HG03025 (cell line): ENCODE results near the gene HSPG2.
"Not testable (repeated sequence)": the region's sequence is repeated elsewhere in the genome, so short reads cannot be mapped to it uniquely, and the experiment has no call there.

Experiments used
- ATAC-seq: cut with Tn5 transposase; IDR thresholded peaks from one replicate; pipeline ENCODE4 v1.9.1; 2021; ENCODE audit warnings: mild to moderate bottlenecking, moderate library complexity; ENCODE audit not compliant: unreplicated experiment, low FRiP score

The HSPG2 gene

GRCh38 chr1:21833392-21833976 lies 103.6 kb downstream of the HSPG2 start:
- no peak for ATAC-seq

DNA sequence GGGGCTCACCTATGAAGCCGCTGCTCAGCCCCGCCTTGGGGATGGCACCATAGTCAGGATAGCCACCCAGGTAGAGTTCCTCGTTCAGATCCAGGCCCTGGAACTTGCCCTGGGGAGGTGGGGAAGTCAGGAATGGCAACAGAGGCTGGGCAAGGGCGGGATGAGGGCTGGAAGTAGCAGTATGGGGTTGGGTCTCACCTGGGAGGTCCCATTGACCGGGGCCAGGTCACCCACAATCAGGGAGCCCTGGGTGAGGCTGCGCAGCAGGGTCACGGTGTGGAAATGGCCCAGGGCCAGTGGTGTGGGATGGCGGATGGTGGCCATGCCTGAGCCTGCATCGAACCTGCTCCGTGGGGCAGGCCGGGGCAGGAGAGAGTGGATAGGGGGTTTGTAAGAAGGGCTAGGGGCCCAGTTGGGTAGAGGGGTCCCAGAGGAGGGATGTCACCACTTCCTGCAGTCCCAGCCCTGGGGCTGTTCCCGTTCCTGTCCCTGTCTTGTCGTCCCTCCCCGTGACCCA lies 105.6 kb downstream of the HSPG2 start:
- no peak for ATAC-seq

- ATAC-seq, result no peak
These were observed 106.2 kb downstream of the HSPG2 start for GRCh38 chr1:21830792-21831453.

GRCh38 chr1:21829294-21829693 lies 107.8 kb downstream of the HSPG2 start:
- no peak for ATAC-seq

GRCh38 chr1:21828506-21829210 lies 108.5 kb downstream of the HSPG2 start:
- ATAC-seq, result no peak

- ATAC-seq, result no peak
These were observed 109.0 kb downstream of the HSPG2 start for GRCh38 chr1:21828075-21828474.

GRCh38 chr1:21827141-21827679 lies 109.9 kb downstream of the HSPG2 start:
- ATAC-seq, result no peak

DNA sequence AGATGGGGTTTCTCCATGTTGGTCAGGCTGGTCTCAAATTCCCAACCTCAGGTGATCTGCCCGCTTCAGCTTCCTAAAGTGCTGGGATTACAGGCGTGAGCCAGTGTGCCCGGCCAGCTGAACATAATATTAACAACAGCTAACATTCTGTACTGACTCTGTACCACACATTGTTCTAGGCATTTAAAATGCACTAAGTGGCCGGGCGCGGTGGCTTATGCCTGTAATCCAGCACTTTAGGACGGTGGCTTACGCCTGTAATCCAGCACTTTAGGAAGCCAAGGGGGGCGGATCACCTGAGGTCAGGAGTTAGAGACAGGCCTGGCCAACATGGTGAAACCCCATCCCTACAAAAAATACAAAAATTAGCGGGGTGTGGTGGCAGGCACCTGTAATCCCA lies 110.4 kb downstream of the HSPG2 start:
- not testable (repeated sequence) for ATAC-seq

- ATAC-seq, result no peak
These were observed 111.7 kb downstream of the HSPG2 start for GRCh38 chr1:21825393-21825792.

DNA sequence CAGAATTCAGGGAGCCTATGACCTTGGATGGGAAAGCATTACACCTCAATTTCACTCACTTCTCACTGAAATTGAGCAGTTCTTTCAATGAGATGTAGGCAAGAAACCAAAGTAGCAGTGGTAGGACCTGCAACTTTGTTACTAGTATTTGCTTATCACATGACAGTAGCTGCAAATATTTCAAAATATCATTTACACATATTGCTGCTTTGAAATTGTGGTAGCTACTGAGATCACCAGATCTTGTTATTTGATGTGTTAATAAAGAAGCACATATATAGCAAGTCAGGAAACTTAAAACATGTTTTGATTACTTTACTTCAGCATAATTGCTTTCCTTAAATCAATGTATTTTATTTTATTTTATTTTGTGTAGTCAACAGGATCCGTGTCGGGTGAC lies 112.2 kb downstream of the HSPG2 start:
- ATAC-seq, result no peak

- no peak for ATAC-seq
These were observed 113.0 kb downstream of the HSPG2 start for GRCh38 chr1:21823980-21824702.

- ATAC-seq, result no peak
These were observed 113.7 kb downstream of the HSPG2 start for GRCh38 chr1:21823206-21823979.

GRCh38 chr1:21822349-21822748 lies 114.8 kb downstream of the HSPG2 start:
- no peak for ATAC-seq

- ATAC-seq, result no peak
These were observed 115.6 kb downstream of the HSPG2 start for GRCh38 chr1:21821385-21822019.

DNA sequence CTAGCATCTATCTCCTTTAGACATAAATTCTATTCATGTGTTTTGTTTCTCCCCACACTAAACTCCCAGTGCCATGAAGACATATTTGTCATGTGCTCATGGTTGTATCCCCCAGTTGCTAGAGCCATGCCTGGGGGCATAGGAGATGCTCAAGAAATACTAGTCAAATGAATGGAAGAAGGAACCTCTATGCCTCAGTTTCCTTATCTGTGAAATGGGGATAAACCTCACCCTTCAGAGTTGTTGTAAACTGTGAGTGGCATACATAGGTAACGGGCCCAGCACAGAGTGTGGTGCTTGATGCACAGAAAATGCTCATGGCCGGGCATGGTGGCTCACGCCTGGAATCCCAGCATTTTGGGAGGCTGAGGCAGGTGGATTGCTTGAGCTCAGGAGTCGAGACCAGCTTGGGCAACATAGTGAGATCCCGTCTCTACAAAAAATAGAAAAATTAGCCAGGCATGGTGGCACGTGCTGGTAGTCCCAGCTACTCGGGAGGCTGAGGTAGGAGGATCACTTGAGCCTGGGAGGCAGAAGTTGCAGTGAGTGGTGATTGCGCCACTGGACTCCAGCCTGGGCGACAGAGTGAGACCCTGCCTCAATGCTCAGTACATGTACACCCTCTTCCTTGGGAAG lies 116.4 kb downstream of the HSPG2 start:
- ATAC-seq, result no peak

DNA sequence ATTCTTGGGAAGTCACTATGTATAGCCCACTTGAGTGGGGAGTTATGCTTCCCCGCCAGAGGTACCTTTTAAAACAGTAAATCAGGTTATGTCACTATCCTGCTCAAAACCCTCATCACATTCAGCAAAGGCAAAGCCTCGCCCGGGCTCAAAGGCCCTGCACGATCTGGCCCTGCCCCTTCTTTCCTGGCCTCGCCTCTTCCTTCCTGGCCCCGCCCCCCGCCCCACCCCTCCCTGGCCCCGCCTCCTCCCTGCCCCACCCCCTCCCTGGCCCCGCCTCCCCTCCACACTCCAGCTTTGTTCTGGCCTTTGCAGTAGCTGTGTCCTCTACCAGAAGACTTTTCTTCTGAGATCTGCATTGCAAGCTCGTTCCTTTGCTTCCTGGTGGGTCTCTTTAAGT lies 118.5 kb downstream of the HSPG2 start:
- no peak for ATAC-seq

DNA sequence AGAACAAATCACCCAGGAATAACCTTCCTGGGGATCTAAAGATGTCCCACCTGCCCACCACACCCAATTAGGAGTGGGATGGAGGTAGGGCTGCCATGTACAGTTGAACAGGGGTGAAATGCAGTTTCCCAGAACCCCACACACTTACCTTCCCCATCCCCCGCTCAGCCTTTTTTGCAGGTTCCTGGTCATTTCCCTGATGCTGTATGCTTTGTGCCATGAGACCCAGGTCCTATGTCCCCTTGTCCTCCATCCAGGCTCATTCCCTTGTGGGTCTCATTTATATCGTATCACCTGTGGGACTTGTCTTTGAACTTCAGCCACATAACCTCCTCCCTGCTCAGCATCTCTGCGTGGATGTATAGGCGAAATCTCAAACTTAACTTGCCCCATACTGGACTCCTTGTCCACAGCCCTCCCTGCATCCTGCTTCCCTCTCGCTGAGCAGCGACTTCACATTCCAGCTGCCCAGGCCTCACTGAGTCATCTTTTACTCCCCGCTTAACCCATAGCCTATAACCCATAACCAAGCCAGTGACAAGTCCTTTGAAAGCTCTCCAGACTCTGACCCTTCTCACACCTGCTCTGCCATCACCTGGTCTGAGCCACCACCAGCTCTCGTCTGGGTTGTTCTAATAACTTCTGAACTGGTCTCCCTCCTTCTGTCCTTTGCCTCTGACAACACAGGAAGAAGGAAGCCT lies 120.4 kb downstream of the HSPG2 start:
- ATAC-seq, result no peak

DNA sequence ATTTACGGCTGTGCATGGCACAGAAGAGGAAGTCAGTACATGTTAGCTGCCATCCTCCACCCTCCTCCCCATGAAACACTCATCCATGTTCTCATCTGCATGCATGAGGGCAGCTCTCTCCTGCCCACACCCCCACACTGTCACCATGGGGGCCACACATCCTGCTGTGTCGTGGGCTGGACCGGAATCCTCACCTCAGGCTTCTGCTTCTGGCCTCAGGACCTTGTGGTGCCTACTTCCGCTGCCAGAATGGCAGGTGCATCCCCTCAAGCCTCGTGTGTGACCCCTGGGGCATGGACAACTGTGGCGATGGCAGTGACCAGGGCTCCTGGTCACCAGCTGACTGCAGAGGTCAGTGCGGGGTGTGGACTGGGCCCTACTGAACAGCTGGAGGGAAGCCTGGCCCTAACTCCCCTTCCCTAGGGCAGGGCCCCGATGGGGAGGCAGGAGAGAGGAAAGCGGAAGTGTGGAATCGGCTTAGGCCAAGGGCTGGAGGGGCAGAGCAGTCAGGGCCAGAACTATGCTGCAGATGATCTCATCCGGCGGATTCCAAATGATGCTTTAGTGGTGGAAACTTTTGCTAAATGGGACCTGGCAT lies 121.3 kb downstream of the HSPG2 start:
- ATAC-seq, result no peak
